ENCODE results near the gene SSB. TPM values are rescaled to one million over a fixed set of nuclear protein-coding genes. Genes with fewer than 3 reads are reported as not detected.

Gene SSB
- total and polyA plus RNA-seq, 2 donors from 2014 or later, result 82.0 to 86.6 TPM

- intact Hi-C loops (cut with DNase I), result no loop called here
- no peaks in the 10 kb centered on the region for H3K27me3 ChIP-seq (ENCODE audit: control insufficient read depth, insufficient read depth, low read length)
- peaks cover 0 to 2% (median 0%) of the 10 kb centered on the region in 3 donors for H3K36me3 ChIP-seq (ENCODE audit: control insufficient read depth in 2 of 3, insufficient read depth in 3 of 3, low read length in 3 of 3)
- FAIRE-seq, result no peak
- TF ChIP-seq CTCF (IDR thresholded peaks at IDR 0.05; ENCODE audit: borderline replicate concordance, extremely low read depth, insufficient read depth), result no peak
- H3K9me3 ChIP-seq (ENCODE audit: control insufficient read depth in 2 of 3, insufficient read depth in 1 of 3, low read length in 3 of 3), result no peaks in the 10 kb centered on the region
- no peak for DNase-seq
- H3K9ac ChIP-seq (ENCODE audit: low read length in 3 of 3), result peak overlapping the region; percentile 70 to 93 (median 85)
- H3K4me1 ChIP-seq (ENCODE audit: control insufficient read depth in 2 of 3, insufficient read depth in 2 of 3, low read depth in 1 of 3, low read length in 3 of 3), result peaks cover 0 to 16% (median 0%) of the 10 kb centered on the region in 3 donors
- H3K4me3 ChIP-seq (ENCODE audit: low read length in 3 of 3), result peak overlapping the region; percentile 81 to 94 (median 89)
- H3K27ac ChIP-seq (ENCODE audit: low read depth in 2 of 2, low read length in 2 of 2), result peak overlapping the region in 1 of 2 donors; percentile 80
Measured at GRCh38 chr2:169823996-169824372, 25.3 kb downstream of the SSB start.

GRCh38 chr2:169824373-169825333, 26.0 kb downstream of the SSB start, which contains the start of gene METTL5:
Gene METTL5, minus strand, starts transcription at chr2:169824905. Its CDS starts 308 bp downstream, at chr2:169824597.
- no peaks in the 10 kb centered on the region for H3K9me3 ChIP-seq (ENCODE audit: control insufficient read depth in 2 of 3, insufficient read depth in 1 of 3, low read length in 3 of 3)
- peaks cover 0 to 18% (median 0%) of the 10 kb centered on the region in 3 donors for H3K4me1 ChIP-seq (ENCODE audit: control insufficient read depth in 2 of 3, insufficient read depth in 2 of 3, low read depth in 1 of 3, low read length in 3 of 3)
- peaks cover 0 to 2% (median 0%) of the 10 kb centered on the region in 3 donors for H3K36me3 ChIP-seq (ENCODE audit: control insufficient read depth in 2 of 3, insufficient read depth in 3 of 3, low read length in 3 of 3)
- H3K27me3 ChIP-seq (ENCODE audit: control insufficient read depth, insufficient read depth, low read length), result no peaks in the 10 kb centered on the region
- FAIRE-seq (no peak), DNase-seq (peak; percentile 87 to 93 (median 89))
- peak within 1 kb of the TSS; percentile 81 to 94 (median 89) for H3K4me3 ChIP-seq (ENCODE audit: low read length in 3 of 3)
- peak within 1 kb of the TSS; percentile 70 to 93 (median 85) for H3K9ac ChIP-seq (ENCODE audit: low read length in 3 of 3)
- H3K27ac ChIP-seq (ENCODE audit: low read depth in 2 of 2, low read length in 2 of 2), result peak within 1 kb of the TSS; percentile 77 to 80
- TF ChIP-seq CTCF (IDR thresholded peaks at IDR 0.05; ENCODE audit: borderline replicate concordance, extremely low read depth, insufficient read depth), result peak; percentile 99
- intact Hi-C loops (cut with DNase I), result no loop called here

GRCh38 chr2:169827272-169828140, 28.8 kb downstream of the SSB start, which contains the start of gene UBR3:
Gene UBR3, plus strand, starts transcription at chr2:169827454. Its CDS starts 54 bp downstream, at chr2:169827508.
- H3K27me3 ChIP-seq (ENCODE audit: control insufficient read depth, insufficient read depth, low read length), result no peaks in the 10 kb centered on the region
- H3K4me3 ChIP-seq (ENCODE audit: low read length in 3 of 3), result peak within 1 kb of the TSS; percentile 77 to 90 (median 86)
- FAIRE-seq, result no peak
- peak within 1 kb of the TSS; percentile 79 to 82 (median 82) for H3K9ac ChIP-seq (ENCODE audit: low read length in 3 of 3)
- peak; percentile 95 to 98 (median 96) for DNase-seq
- peaks cover 0 to 18% (median 0%) of the 10 kb centered on the region in 3 donors for H3K4me1 ChIP-seq (ENCODE audit: control insufficient read depth in 2 of 3, insufficient read depth in 2 of 3, low read depth in 1 of 3, low read length in 3 of 3)
- peak within 1 kb of the TSS; percentile 74 to 77 for H3K27ac ChIP-seq (ENCODE audit: low read depth in 2 of 2, low read length in 2 of 2)
- no peaks in the 10 kb centered on the region for H3K9me3 ChIP-seq (ENCODE audit: control insufficient read depth in 2 of 3, insufficient read depth in 1 of 3, low read length in 3 of 3)
- no peaks in the 10 kb centered on the region for H3K36me3 ChIP-seq (ENCODE audit: control insufficient read depth in 2 of 3, insufficient read depth in 3 of 3, low read length in 3 of 3)
- peak; percentile 8 for TF ChIP-seq CTCF (IDR thresholded peaks at IDR 0.05; ENCODE audit: borderline replicate concordance, extremely low read depth, insufficient read depth)
- intact Hi-C loops (cut with DNase I), result no loop called here
